Raji (cell line): ENCODE results near the gene DPH1.

Experiments used
- POLR2A ChIP-seq: IDR thresholded peaks from 2 replicates; pipeline ENCODE4 v1.6.1; 2011; ENCODE audit warnings: low read depth, low read length, control low read depth; ENCODE audit not compliant: insufficient read depth

Gene DPH1

GRCh38 chr17:2060681-2061440 is 30.9 kb downstream of the DPH1 start:
- no peak for TF ChIP-seq POLR2A

GRCh38 chr17:2061441-2061958 is 31.5 kb downstream of the DPH1 start:
- no peak for TF ChIP-seq POLR2A

- no peak for TF ChIP-seq POLR2A
These were observed 32.7 kb downstream of the DPH1 start for GRCh38 chr17:2062571-2063183.

- TF ChIP-seq POLR2A = no peak
These were observed 33.6 kb downstream of the DPH1 start for GRCh38 chr17:2063261-2064146.

- no peak for TF ChIP-seq POLR2A
These were observed 34.2 kb downstream of the DPH1 start for GRCh38 chr17:2064147-2064489.

GRCh38 chr17:2064520-2064971 is 34.6 kb downstream of the DPH1 start:
- TF ChIP-seq POLR2A = no peak

- no peak for TF ChIP-seq POLR2A
These were observed 35.2 kb downstream of the DPH1 start for GRCh38 chr17:2064980-2065785.

GRCh38 chr17:2065949-2066400 is 36.0 kb downstream of the DPH1 start:
- no peak for TF ChIP-seq POLR2A

GRCh38 chr17:2067048-2067561 is 37.2 kb downstream of the DPH1 start:
- TF ChIP-seq POLR2A = no peak

GRCh38 chr17:2067608-2068024 is 37.7 kb downstream of the DPH1 start:
- TF ChIP-seq POLR2A = no peak

- TF ChIP-seq POLR2A = no peak
These were observed 38.1 kb downstream of the DPH1 start for GRCh38 chr17:2068031-2068518.

- no peak for TF ChIP-seq POLR2A
These were observed 38.6 kb downstream of the DPH1 start for GRCh38 chr17:2068519-2069051.

GRCh38 chr17:2070241-2071023 is 40.5 kb downstream of the DPH1 start:
- TF ChIP-seq POLR2A = no peak
